K562 (cell line): Measurements from ENCODE around the gene SIM2. TPM values are rescaled to one million over a fixed set of nuclear protein-coding genes. Genes with fewer than 3 reads are reported as not detected.

Experiments
- ATAC-seq: fragments of 200-7000 bp; cut with Tn5 transposase; 3 replicates; pipeline ENCODE4 v1.9.1; 2020; ENCODE audit warnings: moderate library complexity
- BruUV-seq: library from RNA; stranded (reverse); fragments of 400-500 nt; replicated peaks from 2 replicates; lab custom pipeline; 2021; lab: Mats Ljungman, UMichigan
- CTCF ChIA-PET: fragments of 300-600 bp; formaldehyde crosslinking; extraction: SDS; loops from one replicate; lab custom pipeline; 2021; ENCODE audit warnings: low intra/inter-chr PET ratio; lab: Yijun Ruan, JAX
- POLR2A ChIA-PET: fragments of 300-600, 350-650 bp; sonication (Branson Sonifier 250); formaldehyde crosslinking; extraction: SDS; loops from one replicate; lab custom pipeline; 2021; ENCODE audit warnings: antibody characterized with exemption, inconsistent platforms; lab: Yijun Ruan, JAX
- DNase-seq, 4 experiments: peaks; one replicate each; pipeline versions ENCODE4 v3.0.0 to v3.0.0-alpha.2; 2011 to 2018; ENCODE audit warnings: low spot score in 3 of 4, mixed read lengths in 3 of 4; ENCODE audit errors: extremely low read depth in 1 of 4
- FAIRE-seq: peaks from 2 replicates; lab custom pipeline; 2011; peaks lifted over from hg19 to GRCh38; lab: Jason Lieb, UNC
- H2AFZ ChIP-seq: 2 replicates; pipeline ENCODE4 v1.6.0; 2011; ENCODE audit warnings: low read depth, low read length, control low read depth, inconsistent platforms
- H3K27ac ChIP-seq: fragments of 200-600 bp; 3 replicates; pipeline ENCODE4 v1.8.0; 2011; ENCODE audit warnings: low read depth, mild to moderate bottlenecking, control low read depth, inconsistent platforms, low read length, moderate library complexity, mixed read lengths; ENCODE audit errors: extremely low read depth
- H3K27me3 ChIP-seq, 2 experiments: fragments of 300-600 bp in 1 of 2; 2 replicates in 1 of 2; 3 replicates in 1 of 2; pipeline versions ENCODE4 v1.6.0 to v1.8.0; 2011; ENCODE audit warnings: inconsistent platforms in 2 of 2, low read length in 2 of 2, mild to moderate bottlenecking in 1 of 2, mixed read lengths in 1 of 2, moderate library complexity in 1 of 2; ENCODE audit not compliant: control insufficient read depth in 2 of 2, insufficient read depth in 2 of 2
- H3K36me3 ChIP-seq: fragments of 300-600 bp; 3 replicates; pipeline ENCODE4 v1.8.0; 2011; ENCODE audit warnings: mild to moderate bottlenecking, low read length, inconsistent platforms; ENCODE audit not compliant: control insufficient read depth, insufficient read depth
- H3K4me1 ChIP-seq, 2 experiments: fragments of 200-600 bp in 1 of 2; replicated peaks in 1 of 2; 2 replicates in 1 of 2; 3 replicates in 1 of 2; pipeline versions ENCODE4 v1.5.1 to v1.8.0; 2011; ENCODE audit warnings: inconsistent platforms in 2 of 2, low read length in 2 of 2, mild to moderate bottlenecking in 1 of 2, mixed read lengths in 1 of 2, moderate library complexity in 1 of 2; ENCODE audit not compliant: control insufficient read depth in 2 of 2, insufficient read depth in 2 of 2
- H3K4me2 ChIP-seq: 2 replicates; pipeline ENCODE4 v1.6.1; 2011; ENCODE audit warnings: low read length, control low read depth, inconsistent platforms, mixed read lengths; ENCODE audit not compliant: insufficient read depth
- H3K4me3 ChIP-seq: fragments of 200-600 bp; sonication (generic), shearing (Covaris generic); 2 replicates; pipeline ENCODE4 v1.5.1; 2016; ENCODE audit warnings: control low read depth, inconsistent platforms
- H3K79me2 ChIP-seq: fragments of 200-600 bp; 3 replicates; pipeline ENCODE4 v1.8.0; 2011; ENCODE audit warnings: low read length, inconsistent platforms; ENCODE audit not compliant: control insufficient read depth, insufficient read depth
- H3K9ac ChIP-seq, 2 experiments: 2 replicates each; pipeline versions ENCODE4 v1.6.0 to v1.6.1; 2011; ENCODE audit warnings: low read depth in 2 of 2, low read length in 2 of 2, control low read depth in 1 of 2, inconsistent platforms in 1 of 2, mild to moderate bottlenecking in 1 of 2, mixed read lengths in 1 of 2; ENCODE audit not compliant: insufficient read depth in 1 of 2
- H3K9me1 ChIP-seq: one replicate; pipeline ENCODE4 v1.6.0; 2011; ENCODE audit warnings: inconsistent platforms, mild to moderate bottlenecking, low read length, moderate library complexity; ENCODE audit not compliant: control insufficient read depth, insufficient read depth
- H3K9me3 ChIP-seq: replicated peaks from 2 replicates; pipeline ENCODE4 v1.5.1; 2011; ENCODE audit warnings: low read depth, low read length, inconsistent platforms; ENCODE audit not compliant: control insufficient read depth, insufficient read depth
- H4K20me1 ChIP-seq: replicated peaks from 2 replicates; pipeline ENCODE4 v1.6.1; 2011; ENCODE audit warnings: low read length, inconsistent platforms, mixed read lengths; ENCODE audit not compliant: control insufficient read depth, insufficient read depth
- RFX1 ChIP-seq: fragments of 450-650 bp; IDR thresholded peaks from 2 replicates; pipeline ENCODE4 v1.6.1; 2016; ENCODE audit warnings: mild to moderate bottlenecking, moderate library complexity
- YY1 ChIP-seq, 3 experiments: IDR thresholded peaks; 2 replicates each; pipeline ENCODE4 v1.6.1; 2011; ENCODE audit warnings: low read length in 2 of 3, mild to moderate bottlenecking in 2 of 3, moderate library complexity in 2 of 3, borderline replicate concordance in 1 of 3, control low read depth in 1 of 3, low read depth in 1 of 3; ENCODE audit not compliant: insufficient read depth in 3 of 3, insufficient replicate concordance in 2 of 3, control insufficient read depth in 1 of 3, insufficient read length in 1 of 3; ENCODE audit errors: extremely low read depth in 1 of 3
- ZNF197 ChIP-seq: fragments of 200-800 bp; sonication (Bioruptor generic); IDR thresholded peaks from 2 replicates; pipeline ENCODE4 v1.6.1; 2016; ENCODE audit warnings: low read depth, missing genetic modification characterization, missing compliant biosample characterization
- WGBS: fragments of 100-300 bp; shearing (Covaris generic); methylation state at CpG from one replicate; pipeline ENCODE4 v1.1.6; 2016; ENCODE audit warnings: low coverage, mixed read lengths; ENCODE audit not compliant: insufficient coverage; ENCODE audit errors: missing lambda C conversion rate; 5-methylcytosine and 5-hydroxymethylcytosine counted together
- in situ Hi-C: fragments of 300-500 bp; cut with MboI; formaldehyde crosslinking; loops from 4 replicates; pipeline ENCODE4 v1.15.0; 2018; ENCODE audit warnings: inconsistent platforms, mixed read lengths
- intact Hi-C: fragments of 100-400 bp; cut with micrococcal nuclease; formaldehyde crosslinking; loops from 2 replicates; pipeline ENCODE4 v1.14.2; 2022
- polyA plus RNA-seq, 8 experiments: library from polyadenylated mRNA; depleted of rRNA in 4 of 8; stranded (reverse) in 5 of 8; unstranded in 3 of 8; fragments of >200 nt; fragmentation: Nextera tagmentation in 2 of 8; fragmentation: Illumina TruSeq in 1 of 8; extraction: Ambion mirVana in 2 of 8; extraction: Trizol in 1 of 8; gene quantifications; 2 replicates each; pipeline versions ENCODE4 v1.2.1 to v1.2.3, GENCODE V29; 2011 to 2014; ENCODE audit warnings: inconsistent platforms in 1 of 8, missing spikeins in 1 of 8
- total RNA-seq, 7 experiments: library from RNA; depleted of rRNA in 6 of 7; stranded (reverse); fragments of >200 nt in 6 of 7; fragmentation: Illumina TruSeq in 2 of 7; extraction: Trizol in 2 of 7; gene quantifications; 2 replicates each; pipeline versions ENCODE4 v1.2.1 to v1.2.3, GENCODE V29; 2011 to 2021; ENCODE audit warnings: low replicate concordance in 1 of 7

SIM2 gene
- total and polyA plus RNA-seq, 9 of the 15 experiments (the other 6 are each of a cell fraction or from before 2014, with no cell fraction given) = 0.07 to 0.11 (median 0.08) TPM; not detected in 6

- intact Hi-C loops (loop anchor here (5.0 kb wide), 2 partner anchors 102 to 177 kb away; no protein-coding TSS in a partner anchor), in situ Hi-C loops (loop anchor here (10.0 kb wide), 1 partner anchor 175 kb away; no protein-coding TSS in a partner anchor)
- H3K4me2 ChIP-seq = no peak overlapping the region
- H4K20me1 ChIP-seq = no peaks in the 10 kb centered on the region; the same call in 1 of the 2 replicates
- H3K4me3 ChIP-seq = no peak overlapping the region
- CTCF ChIA-PET = no interaction called here
- H3K27me3 ChIP-seq = peaks cover 19 to 23% of the 10 kb centered on the region in 2 experiments; a peak in 4 of 5 replicates
- no TSS peak for BruUV-seq
- DNase-seq (no peak), FAIRE-seq (no peak), ATAC-seq (0 out of 3 replicates have a peak, but pooled peaks have one; percentile 9)
- 53% methylated on average over 14 of the region's 14 CpGs for WGBS
- H3K9me3 ChIP-seq = no peaks in the 10 kb centered on the region
- no peaks in the 10 kb centered on the region for H3K9me1 ChIP-seq
- POLR2A ChIA-PET = no interaction called here
- H3K4me1 ChIP-seq = peaks cover 0 to 14% of the 10 kb centered on the region in 2 experiments; a peak in 3 of 5 replicates
- no peak overlapping the region for H3K27ac ChIP-seq
- no peaks in the 10 kb centered on the region for H3K79me2 ChIP-seq
- no peak overlapping the region for H2AFZ ChIP-seq
- H3K9ac ChIP-seq = no peak overlapping the region
- TF ChIP-seq YY1 (IDR thresholded peaks at IDR 0.05; ENCODE audit: borderline replicate concordance in 1 of 3, control insufficient read depth in 1 of 3, extremely low read depth in 1 of 3, insufficient read depth in 3 of 3, insufficient read length in 1 of 3, insufficient replicate concordance in 2 of 3, low read depth in 1 of 3, low read length in 2 of 3) = peak in 1 of 3 experiments; percentile 27
- TF ChIP-seq ZNF197 (CRISPR knock-in tag) = no peak
- peak; percentile 54 for TF ChIP-seq RFX1
- H3K36me3 ChIP-seq = 0 out of 3 replicates have a peak, but pooled peaks cover 3% of the 10 kb centered on the region
Observed at GRCh38 chr21:36749935-36750575, 51.1 kb downstream of the SIM2 start.
